IPS-20b (cell line): ENCODE measurements around the gene OR2T8.
"Not testable (repeated sequence)": the region's sequence is repeated elsewhere in the genome, so short reads cannot be mapped to it uniquely, and the experiment has no call there.

ENCODE experiments used
- H3K27ac ChIP-seq: one replicate; pipeline ENCODE4 v1.5.1; 2013; ENCODE audit warnings: low read length
- H3K27me3 ChIP-seq: 2 replicates; pipeline ENCODE4 v1.6.1; 2013; ENCODE audit warnings: mild to moderate bottlenecking, low read length, inconsistent platforms; ENCODE audit not compliant: insufficient read depth
- H3K36me3 ChIP-seq: 2 replicates; pipeline ENCODE4 v1.6.1; 2013; ENCODE audit warnings: low read depth, mild to moderate bottlenecking, inconsistent platforms, low read length, moderate library complexity; ENCODE audit not compliant: insufficient read depth
- H3K4me1 ChIP-seq: 2 replicates; pipeline ENCODE4 v1.6.1; 2013; ENCODE audit warnings: mild to moderate bottlenecking, control low read depth, inconsistent platforms, low read length, moderate library complexity; ENCODE audit not compliant: insufficient read depth
- H3K4me3 ChIP-seq: 2 replicates; pipeline ENCODE4 v1.5.1; 2013; ENCODE audit warnings: mild to moderate bottlenecking, low read length, inconsistent platforms
- H3K9ac ChIP-seq: 2 replicates; pipeline ENCODE4 v1.6.1; 2013; ENCODE audit warnings: low read depth, mild to moderate bottlenecking, inconsistent platforms, low read length, moderate library complexity
- H3K9me3 ChIP-seq: 2 replicates; pipeline ENCODE4 v1.6.1; 2013; ENCODE audit warnings: mild to moderate bottlenecking, low read depth, low read length, inconsistent platforms; ENCODE audit not compliant: insufficient read depth

Gene OR2T8

GRCh38 chr1:247914941-247915662, 5.0 kb upstream of the OR2T8 start:
- no peak overlapping the region for H3K27ac ChIP-seq
- no peaks in the 10 kb centered on the region for H3K36me3 ChIP-seq
- H3K9me3 ChIP-seq: peaks cover 95% of the 10 kb centered on the region
- no peaks in the 10 kb centered on the region for H3K4me1 ChIP-seq
- H3K27me3 ChIP-seq: no peaks in the 10 kb centered on the region
- no peak overlapping the region for H3K4me3 ChIP-seq
- H3K9ac ChIP-seq: no peak overlapping the region

- Histone ChIP-seq H3K36me3 (no peaks in the 10 kb centered on the region), H3K27me3 (no peaks in the 10 kb centered on the region), H3K4me3 (no peak overlapping the region), H3K9me3 (peaks cover 74% of the 10 kb centered on the region), H3K4me1 (no peaks in the 10 kb centered on the region), H3K9ac (no peak overlapping the region), H3K27ac (no peak overlapping the region)
Observed at GRCh38 chr1:247923941-247924340, 3.9 kb downstream of the OR2T8 start.

- Histone ChIP-seq H3K9me3 (peaks cover 70% of the 10 kb centered on the region), H3K4me3 (no peak within 1 kb of the TSS), H3K9ac (no peak within 1 kb of the TSS), H3K27ac (no peak within 1 kb of the TSS), H3K36me3 (no peaks in the 10 kb centered on the region), H3K27me3 (no peaks in the 10 kb centered on the region), H3K4me1 (no peaks in the 10 kb centered on the region)
Observed at GRCh38 chr1:247924868-247925267, 4.8 kb downstream of the OR2T8 start, which contains the start of gene OR2AJ1. TSS of gene OR2AJ1 (plus strand) at chr1:247924889. CDS start at chr1:247933769, 8,880 bp downstream.

GRCh38 chr1:247933989-247934388, 13.9 kb downstream of the OR2T8 start:
- no peaks in the 10 kb centered on the region for H3K27me3 ChIP-seq
- no peaks in the 10 kb centered on the region for H3K4me1 ChIP-seq
- no peak overlapping the region for H3K9ac ChIP-seq
- no peak overlapping the region for H3K27ac ChIP-seq
- no peaks in the 10 kb centered on the region for H3K36me3 ChIP-seq
- H3K9me3 ChIP-seq: peaks cover 78% of the 10 kb centered on the region
- no peak overlapping the region for H3K4me3 ChIP-seq

- no peaks in the 10 kb centered on the region for H3K4me1 ChIP-seq
- no peak overlapping the region for H3K9ac ChIP-seq
- H3K27ac ChIP-seq: no peak overlapping the region
- H3K9me3 ChIP-seq: peaks cover 79% of the 10 kb centered on the region
- no peak overlapping the region for H3K4me3 ChIP-seq
- no peaks in the 10 kb centered on the region for H3K27me3 ChIP-seq
- H3K36me3 ChIP-seq: no peaks in the 10 kb centered on the region
Observed at GRCh38 chr1:247935781-247936180, 15.7 kb downstream of the OR2T8 start.

GRCh38 chr1:247936415-247936814, 16.4 kb downstream of the OR2T8 start:
- H3K36me3 ChIP-seq: no peaks in the 10 kb centered on the region
- no peak overlapping the region for H3K27ac ChIP-seq
- peaks cover 79% of the 10 kb centered on the region for H3K9me3 ChIP-seq
- no peaks in the 10 kb centered on the region for H3K4me1 ChIP-seq
- H3K4me3 ChIP-seq: no peak overlapping the region
- H3K27me3 ChIP-seq: no peaks in the 10 kb centered on the region
- no peak overlapping the region for H3K9ac ChIP-seq

- Histone ChIP-seq H3K9me3 (peaks cover 79% of the 10 kb centered on the region), H3K4me3 (peak overlapping the region; percentile 51; the same call in 1 of the 2 replicates)
- not testable (repeated sequence) for H3K9ac ChIP-seq, H3K27ac ChIP-seq, H3K4me1 ChIP-seq, H3K36me3 ChIP-seq, H3K27me3 ChIP-seq
Observed at GRCh38 chr1:247936965-247937734, 17.1 kb downstream of the OR2T8 start.

GRCh38 chr1:247942624-247943023, 22.6 kb downstream of the OR2T8 start:
- Histone ChIP-seq H3K9ac (no peak overlapping the region), H3K9me3 (peaks cover 90% of the 10 kb centered on the region), H3K4me1 (no peaks in the 10 kb centered on the region), H3K4me3 (no peak overlapping the region), H3K36me3 (no peaks in the 10 kb centered on the region), H3K27me3 (no peaks in the 10 kb centered on the region), H3K27ac (no peak overlapping the region)

- H3K27ac ChIP-seq: no peak within 1 kb of the TSS
- no peaks in the 10 kb centered on the region for H3K36me3 ChIP-seq
- no peak within 1 kb of the TSS for H3K4me3 ChIP-seq
- H3K4me1 ChIP-seq: no peaks in the 10 kb centered on the region
- no peak within 1 kb of the TSS for H3K9ac ChIP-seq
- peaks cover 92% of the 10 kb centered on the region for H3K9me3 ChIP-seq
- H3K27me3 ChIP-seq: no peaks in the 10 kb centered on the region
Observed at GRCh38 chr1:247948558-247948957, 28.5 kb downstream of the OR2T8 start, which contains the start of gene OR2L8. TSS of gene OR2L8 (plus strand) at chr1:247948858. CDS start at chr1:247948858, 0 bp downstream.

- Histone ChIP-seq H3K36me3 (no peaks in the 10 kb centered on the region), H3K9ac (no peak overlapping the region), H3K27me3 (no peaks in the 10 kb centered on the region), H3K27ac (no peak overlapping the region), H3K9me3 (peaks cover 56% of the 10 kb centered on the region), H3K4me1 (no peaks in the 10 kb centered on the region), H3K4me3 (no peak overlapping the region)
Observed at GRCh38 chr1:247953408-247953807, 33.4 kb downstream of the OR2T8 start.

GRCh38 chr1:247961791-247962190, 41.7 kb downstream of the OR2T8 start:
- peaks cover 53% of the 10 kb centered on the region for H3K9me3 ChIP-seq
- H3K9ac ChIP-seq: no peak overlapping the region
- no peaks in the 10 kb centered on the region for H3K36me3 ChIP-seq
- H3K27ac ChIP-seq: no peak overlapping the region
- no peaks in the 10 kb centered on the region for H3K27me3 ChIP-seq
- no peaks in the 10 kb centered on the region for H3K4me1 ChIP-seq
- no peak overlapping the region for H3K4me3 ChIP-seq
